SH-SY5Y (cell line): ENCODE measurements around the gene ZNF507.

ENCODE experiments used
- GATA2 ChIP-seq: IDR thresholded peaks from 2 replicates; pipeline ENCODE4 v1.6.1; 2011; ENCODE audit warnings: mild to moderate bottlenecking, low read depth, low read length
- GATA3 ChIP-seq: IDR thresholded peaks from 2 replicates; pipeline ENCODE4 v1.6.1; 2011; ENCODE audit warnings: low read depth, mild to moderate bottlenecking, low read length, moderate library complexity

DNA sequence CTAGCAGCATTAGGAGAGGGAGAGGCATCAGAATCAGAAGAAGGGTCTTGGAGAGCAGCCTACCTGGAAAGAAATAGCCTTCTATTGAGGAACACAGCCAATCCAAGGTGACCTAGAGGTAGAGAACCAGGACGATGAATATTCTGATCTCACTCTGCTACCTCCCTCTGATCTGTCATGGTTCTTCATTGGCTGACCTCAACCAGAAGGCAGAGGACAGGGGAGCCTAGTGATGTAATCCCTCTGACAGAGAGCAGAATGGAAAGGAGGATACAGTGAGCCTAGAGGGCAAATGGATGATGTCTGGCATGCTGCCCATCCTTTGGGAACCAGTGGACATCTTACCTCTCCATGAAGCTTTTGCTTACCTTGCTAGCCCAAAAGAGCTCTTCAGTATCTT lies 3.6 kb downstream of the ZNF507 start:
- TF ChIP-seq GATA2, result no peak
- no peak for TF ChIP-seq GATA3
